A549 (cell line): ENCODE data around the gene TLCD3B.
"Not testable (repeated sequence)": the region's sequence is repeated elsewhere in the genome, so short reads cannot be mapped to it uniquely, and the experiment has no call there.

ENCODE experiments used
- CBX2 ChIP-seq: fragments of 200-600 bp; sonication (generic); IDR thresholded peaks from 2 replicates; pipeline ENCODE4 v1.6.1; 2016; ENCODE audit warnings: low read depth, mild to moderate bottlenecking, borderline replicate concordance
- EP300 ChIP-seq, 2 experiments: fragments of >200 bp; sonication (Bioruptor Twin); formaldehyde crosslinking; IDR thresholded peaks; 2 replicates in 1 of 2; 3 replicates in 1 of 2; pipeline ENCODE4 v1.6.1; 2016 to 2017
- HDAC2 ChIP-seq: fragments of 200-600 bp; sonication (generic); IDR thresholded peaks from 2 replicates; pipeline ENCODE4 v1.6.1; 2016
- POLR2A ChIP-seq: IDR thresholded peaks from 2 replicates; pipeline ENCODE4 v1.6.1; 2012; ENCODE audit warnings: mild to moderate bottlenecking, low read length
- SMC3 ChIP-seq: fragments of >200 bp; sonication (Bioruptor Twin); formaldehyde crosslinking; IDR thresholded peaks from 3 replicates; pipeline ENCODE4 v1.6.1; 2018; ENCODE audit warnings: inconsistent platforms
- TF ChIP-seq, protein P1 (sequence below): fragments of >200 bp; sonication (Bioruptor Twin); formaldehyde crosslinking; IDR thresholded peaks from 3 replicates; pipeline ENCODE4 v1.5.1; 2016
- TF ChIP-seq, protein P2 (sequence below): IDR thresholded peaks from 2 replicates; pipeline ENCODE4 v1.6.1; 2012

DNA sequence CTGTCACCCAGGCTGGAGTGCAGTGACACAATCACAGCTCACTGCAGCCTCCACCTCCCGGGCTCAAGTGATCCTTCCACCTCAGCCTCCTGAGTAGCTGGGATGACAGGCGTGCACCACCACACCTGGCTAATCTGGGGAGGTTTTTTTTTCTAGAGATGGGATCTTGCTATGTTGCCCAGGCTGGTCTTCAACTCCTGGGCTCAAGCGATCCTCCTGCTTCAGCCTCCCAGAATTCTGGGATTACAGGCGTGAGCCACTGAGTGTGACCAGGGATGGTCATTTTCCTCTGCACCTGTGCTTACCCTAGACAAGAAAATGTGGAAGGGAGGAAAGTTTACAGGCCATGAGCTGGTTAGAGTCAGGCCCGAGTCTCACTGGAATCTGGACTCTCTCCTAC is 9.6 kb upstream of the TLCD3B start:
- TF ChIP-seq, protein P1, sequence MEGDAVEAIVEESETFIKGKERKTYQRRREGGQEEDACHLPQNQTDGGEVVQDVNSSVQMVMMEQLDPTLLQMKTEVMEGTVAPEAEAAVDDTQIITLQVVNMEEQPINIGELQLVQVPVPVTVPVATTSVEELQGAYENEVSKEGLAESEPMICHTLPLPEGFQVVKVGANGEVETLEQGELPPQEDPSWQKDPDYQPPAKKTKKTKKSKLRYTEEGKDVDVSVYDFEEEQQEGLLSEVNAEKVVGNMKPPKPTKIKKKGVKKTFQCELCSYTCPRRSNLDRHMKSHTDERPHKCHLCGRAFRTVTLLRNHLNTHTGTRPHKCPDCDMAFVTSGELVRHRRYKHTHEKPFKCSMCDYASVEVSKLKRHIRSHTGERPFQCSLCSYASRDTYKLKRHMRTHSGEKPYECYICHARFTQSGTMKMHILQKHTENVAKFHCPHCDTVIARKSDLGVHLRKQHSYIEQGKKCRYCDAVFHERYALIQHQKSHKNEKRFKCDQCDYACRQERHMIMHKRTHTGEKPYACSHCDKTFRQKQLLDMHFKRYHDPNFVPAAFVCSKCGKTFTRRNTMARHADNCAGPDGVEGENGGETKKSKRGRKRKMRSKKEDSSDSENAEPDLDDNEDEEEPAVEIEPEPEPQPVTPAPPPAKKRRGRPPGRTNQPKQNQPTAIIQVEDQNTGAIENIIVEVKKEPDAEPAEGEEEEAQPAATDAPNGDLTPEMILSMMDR = not testable (repeated sequence)
- not testable (repeated sequence) for TF ChIP-seq EP300 (IDR thresholded peaks at IDR 0.05); SMC3; CBX2; HDAC2; POLR2A
- TF ChIP-seq, protein P2, sequence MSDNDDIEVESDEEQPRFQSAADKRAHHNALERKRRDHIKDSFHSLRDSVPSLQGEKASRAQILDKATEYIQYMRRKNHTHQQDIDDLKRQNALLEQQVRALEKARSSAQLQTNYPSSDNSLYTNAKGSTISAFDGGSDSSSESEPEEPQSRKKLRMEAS = not testable (repeated sequence)
